Articular chondrocyte of knee joint (primary cell): ENCODE measurements around the gene PRPS1L1. TPM values are rescaled to one million over a fixed set of nuclear protein-coding genes. Genes with fewer than 3 reads are reported as not detected.

ENCODE experiments used
- total RNA-seq: library from RNA; depleted of rRNA; stranded (reverse); fragments of >200 nt; gene quantifications from 2 replicates; pipeline ENCODE4 v1.2.3, GENCODE V29; 2012

PRPS1L1 gene
- total RNA-seq = 0.32 TPM in 1 of 2 replicates, not detected in the other

DNA sequence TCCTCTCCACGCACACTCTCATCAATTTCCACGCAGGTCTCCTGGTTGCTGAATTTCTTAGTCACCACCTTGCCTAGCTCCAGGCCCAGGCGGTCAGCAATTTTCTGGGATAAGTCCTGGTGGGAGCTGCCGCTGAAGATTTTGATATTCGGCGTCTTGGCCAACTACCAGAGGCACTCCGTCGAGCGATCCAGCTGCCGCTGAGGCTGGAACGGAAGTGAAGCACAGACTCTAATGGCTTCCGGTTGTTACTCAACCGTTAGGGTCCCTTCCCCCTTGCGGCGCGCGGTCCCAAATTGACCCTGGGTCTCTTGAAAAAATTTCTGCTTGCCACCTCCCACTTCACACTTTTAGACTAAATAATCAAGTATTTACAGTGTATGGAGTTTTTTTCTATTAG, at the start of gene PRPS1L1:
Gene PRPS1L1 (minus strand): TSS at position 219 of the 400 bp plus-strand sequence.

Other genes starting within 250 kb of the PRPS1L1 start
- 67.5 and 70.4 TPM in 2 replicates for gene SNX13, start 87.4 kb downstream of the PRPS1L1 start, total RNA-seq